ENCODE data around the gene RASSF8. TPM values are rescaled to one million over a fixed set of nuclear protein-coding genes. Genes with fewer than 3 reads are reported as not detected.

Gene RASSF8
- total RNA-seq, 1 experiment from 2014 or later: 9.2 TPM

- Histone ChIP-seq H4K20me1 (ENCODE audit: insufficient read depth) (no peaks in the 10 kb centered on the region), H3K9me2 (ENCODE audit: insufficient read depth) (no peaks in the 10 kb centered on the region), H3K4me2 (ENCODE audit: low read length) (no peak overlapping the region), H3K9me3 (ENCODE audit: control insufficient read depth in 1 of 2, insufficient read depth in 1 of 2, low read depth in 1 of 2, low read length in 2 of 2) (no peaks in the 10 kb centered on the region), H3K27ac (ENCODE audit: low read depth, low read length) (no peak overlapping the region), H3K79me2 (ENCODE audit: insufficient read depth, low read length) (no peaks in the 10 kb centered on the region), H2AFZ (ENCODE audit: low read depth, low read length, poor library complexity, severe bottlenecking) (no peak overlapping the region), H3K4me3 (replicated peaks in 1 of 2; ENCODE audit: low read depth in 1 of 2, low read length in 2 of 2) (no peak overlapping the region), H3K36me3 (ENCODE audit: control insufficient read depth in 1 of 2, insufficient read depth in 2 of 2, low read length in 2 of 2) (no peaks in the 10 kb centered on the region), H3K4me1 (ENCODE audit: control insufficient read depth in 1 of 2, insufficient read depth in 2 of 2, low read length in 2 of 2) (peaks cover 5 to 10% of the 10 kb centered on the region in 2 experiments; a peak in 3 of 4 replicates), H3K27me3 (ENCODE audit: insufficient read depth, low read length) (no peaks in the 10 kb centered on the region), H3K9ac (ENCODE audit: low read length) (no peak overlapping the region)
- TF ChIP-seq ZNF274 (IDR thresholded peaks at IDR 0.05; ENCODE audit: low read depth, low read length) (no peak), POLR2AphosphoS5 (IDR thresholded peaks at IDR 0.05; ENCODE audit: low read depth, low read length) (no peak), CEBPB (IDR thresholded peaks at IDR 0.05; ENCODE audit: low read depth) (no peak), POLR2A (IDR thresholded peaks at IDR 0.05; ENCODE audit: borderline replicate concordance, extremely low read depth, insufficient read depth, insufficient read length) (no peak), MAX (IDR thresholded peaks at IDR 0.05) (no peak), FOSL1 (IDR thresholded peaks at IDR 0.05; ENCODE audit: low read depth) (no peak), CBX3 (IDR thresholded peaks at IDR 0.05; ENCODE audit: low read depth) (no peak)
- TF ChIP-seq, protein P1, sequence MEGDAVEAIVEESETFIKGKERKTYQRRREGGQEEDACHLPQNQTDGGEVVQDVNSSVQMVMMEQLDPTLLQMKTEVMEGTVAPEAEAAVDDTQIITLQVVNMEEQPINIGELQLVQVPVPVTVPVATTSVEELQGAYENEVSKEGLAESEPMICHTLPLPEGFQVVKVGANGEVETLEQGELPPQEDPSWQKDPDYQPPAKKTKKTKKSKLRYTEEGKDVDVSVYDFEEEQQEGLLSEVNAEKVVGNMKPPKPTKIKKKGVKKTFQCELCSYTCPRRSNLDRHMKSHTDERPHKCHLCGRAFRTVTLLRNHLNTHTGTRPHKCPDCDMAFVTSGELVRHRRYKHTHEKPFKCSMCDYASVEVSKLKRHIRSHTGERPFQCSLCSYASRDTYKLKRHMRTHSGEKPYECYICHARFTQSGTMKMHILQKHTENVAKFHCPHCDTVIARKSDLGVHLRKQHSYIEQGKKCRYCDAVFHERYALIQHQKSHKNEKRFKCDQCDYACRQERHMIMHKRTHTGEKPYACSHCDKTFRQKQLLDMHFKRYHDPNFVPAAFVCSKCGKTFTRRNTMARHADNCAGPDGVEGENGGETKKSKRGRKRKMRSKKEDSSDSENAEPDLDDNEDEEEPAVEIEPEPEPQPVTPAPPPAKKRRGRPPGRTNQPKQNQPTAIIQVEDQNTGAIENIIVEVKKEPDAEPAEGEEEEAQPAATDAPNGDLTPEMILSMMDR (IDR thresholded peaks at IDR 0.05 in 2 of 3, conservative IDR thresholded peaks at IDR 0.05 in 1 of 3; ENCODE audit: borderline replicate concordance in 1 of 3, insufficient read depth in 1 of 3, low read depth in 2 of 3, low read length in 2 of 3): no peak
- TF ChIP-seq, protein P2, sequence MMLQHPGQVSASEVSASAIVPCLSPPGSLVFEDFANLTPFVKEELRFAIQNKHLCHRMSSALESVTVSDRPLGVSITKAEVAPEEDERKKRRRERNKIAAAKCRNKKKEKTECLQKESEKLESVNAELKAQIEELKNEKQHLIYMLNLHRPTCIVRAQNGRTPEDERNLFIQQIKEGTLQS (IDR thresholded peaks at IDR 0.05): no peak
- ChIA-PET POLR2A (no interaction called here), CTCF (no interaction called here), RAD21 (ENCODE audit: low non-redundant PET in 1 of 2, low total read pairs in 2 of 2, uncharacterized antibody in 2 of 2, unreplicated experiment in 2 of 2) (no interaction called here)
- ATAC-seq: no peak
- no TSS peak for BruUV-seq (replicated peaks)
- DNase-seq (ENCODE audit: low read depth, low spot score): no peak
- intact Hi-C loops (cut with micrococcal nuclease): loop anchor here (10.0 kb wide), 1 partner anchor 801 kb away; no protein-coding TSS in a partner anchor
Observed at GRCh38 chr12:26046203-26046602, 87.7 kb downstream of the RASSF8 start.

All from HCT116 (cell line).